ENCODE measurements around the gene BNC2. TPM values are rescaled to one million over a fixed set of nuclear protein-coding genes. Genes with fewer than 3 reads are reported as not detected.

Gene BNC2
- total RNA-seq, 1 donor from 2014 or later: under 0.01 TPM

DNA sequence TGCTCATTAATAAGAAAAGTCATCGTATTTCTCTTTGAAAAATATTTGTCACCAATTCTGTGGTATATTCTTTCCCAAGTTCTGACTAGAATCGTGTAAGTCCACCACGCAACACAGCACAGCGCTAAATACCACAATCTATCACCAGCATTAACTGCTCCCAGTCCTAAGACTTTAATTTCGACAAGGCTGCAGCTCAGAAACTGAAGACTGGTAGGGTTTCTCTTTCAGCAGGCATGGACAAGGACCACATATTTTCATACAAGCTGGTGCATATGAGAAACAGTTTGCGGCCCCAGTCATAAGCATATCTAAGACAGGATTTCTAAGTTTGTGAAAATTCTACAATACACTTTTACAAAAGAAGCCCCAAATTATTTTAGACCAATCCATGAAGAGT, 24.1 kb downstream of the BNC2 start:
- Histone ChIP-seq H3K36me3 (ENCODE audit: control insufficient read depth, insufficient read depth, low read length) (no peaks in the 10 kb centered on the region), H3K4me3 (ENCODE audit: low read depth, low read length) (no peak overlapping the region), H3K27me3 (ENCODE audit: control insufficient read depth, insufficient read depth, low read length) (no peaks in the 10 kb centered on the region)
- FAIRE-seq: no peak
- TF ChIP-seq, protein P1, sequence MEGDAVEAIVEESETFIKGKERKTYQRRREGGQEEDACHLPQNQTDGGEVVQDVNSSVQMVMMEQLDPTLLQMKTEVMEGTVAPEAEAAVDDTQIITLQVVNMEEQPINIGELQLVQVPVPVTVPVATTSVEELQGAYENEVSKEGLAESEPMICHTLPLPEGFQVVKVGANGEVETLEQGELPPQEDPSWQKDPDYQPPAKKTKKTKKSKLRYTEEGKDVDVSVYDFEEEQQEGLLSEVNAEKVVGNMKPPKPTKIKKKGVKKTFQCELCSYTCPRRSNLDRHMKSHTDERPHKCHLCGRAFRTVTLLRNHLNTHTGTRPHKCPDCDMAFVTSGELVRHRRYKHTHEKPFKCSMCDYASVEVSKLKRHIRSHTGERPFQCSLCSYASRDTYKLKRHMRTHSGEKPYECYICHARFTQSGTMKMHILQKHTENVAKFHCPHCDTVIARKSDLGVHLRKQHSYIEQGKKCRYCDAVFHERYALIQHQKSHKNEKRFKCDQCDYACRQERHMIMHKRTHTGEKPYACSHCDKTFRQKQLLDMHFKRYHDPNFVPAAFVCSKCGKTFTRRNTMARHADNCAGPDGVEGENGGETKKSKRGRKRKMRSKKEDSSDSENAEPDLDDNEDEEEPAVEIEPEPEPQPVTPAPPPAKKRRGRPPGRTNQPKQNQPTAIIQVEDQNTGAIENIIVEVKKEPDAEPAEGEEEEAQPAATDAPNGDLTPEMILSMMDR (IDR thresholded peaks at IDR 0.05; ENCODE audit: insufficient read depth, low read length, severe bottlenecking): no peak
- DNase-seq (ENCODE audit: low read depth): no peak

- DNase-seq (ENCODE audit: low read depth): no peak
- H3K4me3 ChIP-seq (ENCODE audit: low read depth, low read length): no peak overlapping the region
- H3K36me3 ChIP-seq (ENCODE audit: control insufficient read depth, insufficient read depth, low read length): no peaks in the 10 kb centered on the region
- H3K27me3 ChIP-seq (ENCODE audit: control insufficient read depth, insufficient read depth, low read length): no peaks in the 10 kb centered on the region
- no peak for FAIRE-seq
- TF ChIP-seq, protein P1 (IDR thresholded peaks at IDR 0.05; ENCODE audit: insufficient read depth, low read length, severe bottlenecking): no peak
Observed at GRCh38 chr9:16834817-16835216, 35.7 kb downstream of the BNC2 start.

DNA sequence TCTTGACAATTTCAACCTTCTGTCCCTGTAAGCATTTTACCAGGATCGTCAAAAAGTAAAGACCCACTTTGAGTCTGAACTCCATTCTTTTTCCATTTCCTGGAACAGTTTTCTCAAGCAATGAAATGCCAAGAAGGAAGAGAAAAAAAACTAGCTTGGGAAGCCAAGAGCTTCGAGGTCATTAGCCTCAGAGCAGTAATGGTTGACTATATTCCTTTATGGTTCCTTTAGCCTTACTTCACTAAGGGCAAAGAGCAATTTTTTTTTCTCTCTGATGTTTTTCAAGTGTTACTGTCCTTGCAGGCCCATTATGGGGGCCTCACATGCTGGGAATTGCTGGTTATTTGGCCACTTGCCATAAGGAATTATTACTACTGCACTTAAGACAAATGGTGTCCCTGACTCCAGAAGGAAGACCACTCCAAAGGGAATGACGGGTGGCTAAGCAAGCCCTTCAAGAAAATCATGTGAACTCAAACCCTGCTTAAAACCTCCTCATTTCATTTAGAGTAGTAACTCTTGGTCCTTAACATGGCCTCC, 37.1 kb downstream of the BNC2 start:
- DNase-seq (ENCODE audit: low read depth) (no peak), FAIRE-seq (no peak)
- Histone ChIP-seq H3K36me3 (ENCODE audit: control insufficient read depth, insufficient read depth, low read length) (no peaks in the 10 kb centered on the region), H3K4me3 (ENCODE audit: low read depth, low read length) (no peak overlapping the region), H3K27me3 (ENCODE audit: control insufficient read depth, insufficient read depth, low read length) (no peaks in the 10 kb centered on the region)
- TF ChIP-seq, protein P1 (IDR thresholded peaks at IDR 0.05; ENCODE audit: insufficient read depth, low read length, severe bottlenecking): no peak

DNA sequence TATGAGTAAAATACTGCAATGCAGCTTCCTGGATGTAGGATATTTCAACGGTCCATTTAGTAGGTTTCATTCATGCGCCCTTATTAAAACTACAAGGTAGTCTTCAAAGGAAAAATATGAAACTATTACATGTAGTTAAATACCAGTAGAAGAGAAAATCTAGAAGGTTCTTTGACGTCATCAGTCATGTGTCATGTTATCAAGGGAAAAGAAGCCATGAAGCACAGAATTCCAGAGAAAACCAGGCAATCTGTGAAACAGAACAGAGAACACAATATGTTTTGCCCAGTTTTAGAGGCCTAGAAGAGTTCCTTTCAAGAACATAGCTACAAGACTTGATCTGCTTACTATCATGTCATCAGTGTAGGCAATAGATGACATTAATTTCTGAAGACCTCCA, 38.4 kb downstream of the BNC2 start:
- Histone ChIP-seq H3K4me3 (ENCODE audit: low read depth, low read length) (no peak overlapping the region), H3K27me3 (ENCODE audit: control insufficient read depth, insufficient read depth, low read length) (no peaks in the 10 kb centered on the region), H3K36me3 (ENCODE audit: control insufficient read depth, insufficient read depth, low read length) (no peaks in the 10 kb centered on the region)
- TF ChIP-seq, protein P1 (IDR thresholded peaks at IDR 0.05; ENCODE audit: insufficient read depth, low read length, severe bottlenecking): no peak
- FAIRE-seq (no peak), DNase-seq (ENCODE audit: low read depth) (no peak)

GRCh38 chr9:16830806-16831205, 39.7 kb downstream of the BNC2 start:
- FAIRE-seq (no peak), DNase-seq (ENCODE audit: low read depth) (no peak)
- Histone ChIP-seq H3K36me3 (ENCODE audit: control insufficient read depth, insufficient read depth, low read length) (no peaks in the 10 kb centered on the region), H3K27me3 (ENCODE audit: control insufficient read depth, insufficient read depth, low read length) (no peaks in the 10 kb centered on the region), H3K4me3 (ENCODE audit: low read depth, low read length) (no peak overlapping the region)
- TF ChIP-seq, protein P1 (IDR thresholded peaks at IDR 0.05; ENCODE audit: insufficient read depth, low read length, severe bottlenecking): no peak

All from bronchial epithelial cell (primary cell).